T-cell (primary cell): ENCODE data around the gene MATN1. TPM values are rescaled to one million over a fixed set of nuclear protein-coding genes. Genes with fewer than 3 reads are reported as not detected.

Experiments
- ATAC-seq, 4 experiments: fragments of 200-7000 bp in 3 of 4; fragments of 150-1000 bp in 1 of 4; cut with Tn5 transposase; replicated peaks in 1 of 4; 1 replicate in 3 of 4; 2 replicates in 1 of 4; pipeline ENCODE4 v1.10.0; 2021; ENCODE audit warnings: moderate library complexity in 3 of 4, mild to moderate bottlenecking in 2 of 4, moderate number of reproducible peaks in 1 of 4
- CTCF ChIA-PET, 2 donors: fragments of 300-600 bp; sonication (Branson Sonifier 250); formaldehyde crosslinking; loops; one replicate each; lab custom pipeline; 2022; ENCODE audit warnings: antibody characterized with exemption in 2 of 2; lab: Charles Lee
- POLR2A ChIA-PET, 2 donors: fragments of 300-600 bp; sonication (Branson Sonifier 250); formaldehyde crosslinking; loops; one replicate each; lab custom pipeline; 2022; ENCODE audit warnings: antibody characterized with exemption in 2 of 2; lab: Charles Lee
- DNase-seq, 35 experiments: peaks; one replicate each; pipeline versions ENCODE4 v3.0.0 to v3.0.0-alpha.2; 2013 to 2023
- H3K27ac ChIP-seq: one replicate; pipeline ENCODE4 v1.5.1; 2013; ENCODE audit warnings: low read length
- H3K27me3 ChIP-seq, 2 experiments: replicated peaks in 1 of 2; 1 replicate in 1 of 2; 2 replicates in 1 of 2; pipeline versions ENCODE4 v1.6.1 to v1.7.0; 2013; ENCODE audit warnings: low read length in 1 of 2, mixed read lengths in 1 of 2; ENCODE audit not compliant: control insufficient read depth in 2 of 2, insufficient read depth in 2 of 2; ENCODE audit errors: extremely low read depth in 1 of 2
- H3K36me3 ChIP-seq, 2 donors: 1 replicate in 1 of 2; 2 replicates in 1 of 2; pipeline versions ENCODE4 v1.6.1 to v1.7.0; 2013; ENCODE audit warnings: low read length in 1 of 2; ENCODE audit not compliant: control insufficient read depth in 2 of 2, insufficient read depth in 1 of 2; ENCODE audit errors: extremely low read depth in 1 of 2
- H3K4me1 ChIP-seq, 2 experiments: 1 replicate in 1 of 2; 2 replicates in 1 of 2; pipeline versions ENCODE4 v1.6.1 to v1.7.0; 2013; ENCODE audit warnings: low read length in 2 of 2, mixed read lengths in 1 of 2; ENCODE audit not compliant: insufficient read depth in 2 of 2, control insufficient read depth in 1 of 2; ENCODE audit errors: extremely low read depth in 1 of 2
- H3K4me3 ChIP-seq, 2 donors: 1 replicate in 1 of 2; 2 replicates in 1 of 2; pipeline versions ENCODE4 v1.5.1 to v1.7.0; 2013; ENCODE audit warnings: mild to moderate bottlenecking in 2 of 2, low read length in 1 of 2, moderate library complexity in 1 of 2; ENCODE audit not compliant: control insufficient read depth in 1 of 2; ENCODE audit errors: extremely low read depth in 1 of 2
- H3K9me3 ChIP-seq: 2 replicates; pipeline ENCODE4 v1.7.0; 2013
- H3K27ac Mint-ChIP-seq, 2 donors: one replicate each; pipeline ENCODE4 v1.8.0; 2020 to 2021; ENCODE audit warnings: mild to moderate bottlenecking in 2 of 2, mixed read lengths in 2 of 2
- H3K27me3 Mint-ChIP-seq, 2 donors: one replicate each; pipeline ENCODE4 v1.8.0; 2021 to 2022; ENCODE audit warnings: mixed read lengths in 2 of 2
- H3K36me3 Mint-ChIP-seq: one replicate; pipeline ENCODE4 v1.8.0; 2021; ENCODE audit warnings: mixed read lengths
- H3K4me1 Mint-ChIP-seq, 3 donors: one replicate each; pipeline ENCODE4 v1.8.0; 2020 to 2022; ENCODE audit warnings: mixed read lengths in 3 of 3, mild to moderate bottlenecking in 1 of 3
- H3K4me3 Mint-ChIP-seq, 3 donors: one replicate each; pipeline ENCODE4 v1.8.0; 2020 to 2022; ENCODE audit warnings: mild to moderate bottlenecking in 3 of 3, mixed read lengths in 3 of 3, moderate library complexity in 3 of 3
- H3K9me3 Mint-ChIP-seq, 3 donors: one replicate each; pipeline ENCODE4 v1.8.0; 2020 to 2022; ENCODE audit warnings: mixed read lengths in 3 of 3
- WGBS: methylation state at CpG from one replicate; pipeline ENCODE4 v1.1.5; 2013; ENCODE audit warnings: missing lambda C conversion rate; ENCODE audit not compliant: insufficient coverage; 5-methylcytosine and 5-hydroxymethylcytosine counted together
- total RNA-seq, 35 experiments: library from RNA in 6 of 35; stranded (reverse) in 6 of 35; fragments of 120-200 nt in 1 of 35; gene quantifications; one replicate each; pipeline versions ENCODE4 v1.2.1 to v1.2.4 and lab custom pipeline; 2013 to 2026

MATN1 gene
- total RNA-seq, 5 donors from 2014 or later (not counting 1 experiment from before 2014, with no cell fraction given) = 0.20 to 5.5 (median 0.60) TPM

- H3K4me3 Mint-ChIP-seq = no peak overlapping the region
- ChIA-PET POLR2A (no interaction called here), CTCF (no interaction called here)
- H3K4me1 ChIP-seq = peaks cover 0 to 17% of the 10 kb centered on the region in 2 experiments
- H3K27ac ChIP-seq = no peak overlapping the region
- no peaks in the 10 kb centered on the region for H3K9me3 ChIP-seq
- 78% methylated on average over 6 of the region's 7 CpGs for WGBS
- H3K9me3 Mint-ChIP-seq = peaks cover 0 to under 1% (median 0%) of the 10 kb centered on the region in 3 donors
- H3K27me3 ChIP-seq = peaks cover 8 to 60% of the 10 kb centered on the region in 2 experiments
- H3K27me3 Mint-ChIP-seq = peaks cover 30 to 56% of the 10 kb centered on the region in 2 donors
- H3K4me1 Mint-ChIP-seq = peaks cover 9 to 15% (median 11%) of the 10 kb centered on the region in 3 donors
- no peak overlapping the region for H3K4me3 ChIP-seq
- DNase-seq (no peak), ATAC-seq (no peak)
- H3K36me3 Mint-ChIP-seq = no peaks in the 10 kb centered on the region
- no peaks in the 10 kb centered on the region for H3K36me3 ChIP-seq
- no peak overlapping the region for H3K27ac Mint-ChIP-seq
Observed at GRCh38 chr1:30680879-30681278, 42.5 kb downstream of the MATN1 start.

GRCh38 chr1:30680429-30680828 is 43.0 kb downstream of the MATN1 start:
- Histone ChIP-seq H3K4me1 (peaks cover 0 to 13% of the 10 kb centered on the region in 2 experiments), H3K36me3 (no peaks in the 10 kb centered on the region), H3K4me3 (no peak overlapping the region), H3K27ac (no peak overlapping the region), H3K27me3 (peaks cover 8 to 55% of the 10 kb centered on the region in 2 experiments), H3K9me3 (no peaks in the 10 kb centered on the region)
- ChIA-PET CTCF (no interaction called here), POLR2A (no interaction called here)
- no peak for DNase-seq
- H3K27me3 Mint-ChIP-seq = peaks cover 34 to 56% of the 10 kb centered on the region in 2 donors
- H3K36me3 Mint-ChIP-seq = no peaks in the 10 kb centered on the region
- peaks cover 9 to 15% (median 11%) of the 10 kb centered on the region in 3 donors for H3K4me1 Mint-ChIP-seq
- no peak overlapping the region for H3K27ac Mint-ChIP-seq
- 79% methylated on average over 7 of the region's 7 CpGs for WGBS
- no peak for ATAC-seq
- peaks cover 0 to 5% (median 0%) of the 10 kb centered on the region in 3 donors for H3K9me3 Mint-ChIP-seq
- no peak overlapping the region for H3K4me3 Mint-ChIP-seq

GRCh38 chr1:30679976-30680305 is 43.4 kb downstream of the MATN1 start:
- no peak overlapping the region for H3K27ac ChIP-seq
- peaks cover 8 to 51% of the 10 kb centered on the region in 2 experiments for H3K27me3 ChIP-seq
- 75% methylated on average over 1 of the region's 2 CpGs for WGBS
- no peak overlapping the region for H3K4me3 ChIP-seq
- ChIA-PET POLR2A (no interaction called here), CTCF (no interaction called here)
- H3K27me3 Mint-ChIP-seq = peaks cover 36 to 53% of the 10 kb centered on the region in 2 donors
- no peaks in the 10 kb centered on the region for H3K36me3 Mint-ChIP-seq
- no peaks in the 10 kb centered on the region for H3K9me3 ChIP-seq
- H3K27ac Mint-ChIP-seq = no peak overlapping the region
- H3K36me3 ChIP-seq = no peaks in the 10 kb centered on the region
- H3K4me3 Mint-ChIP-seq = no peak overlapping the region
- ATAC-seq = no peak
- H3K4me1 ChIP-seq = peaks cover 0 to 8% of the 10 kb centered on the region in 2 experiments
- H3K9me3 Mint-ChIP-seq = peaks cover 0 to 6% (median 0%) of the 10 kb centered on the region in 3 donors
- H3K4me1 Mint-ChIP-seq = peaks cover 8 to 10% (median 9%) of the 10 kb centered on the region in 3 donors
- no peak for DNase-seq

- Histone ChIP-seq H3K4me1 (peaks cover 0 to 3% of the 10 kb centered on the region in 2 experiments), H3K9me3 (no peaks in the 10 kb centered on the region), H3K4me3 (no peak overlapping the region), H3K27ac (no peak overlapping the region), H3K36me3 (no peaks in the 10 kb centered on the region), H3K27me3 (peaks cover 3 to 45% of the 10 kb centered on the region in 2 experiments)
- 73% methylated on average over 2 of the region's 2 CpGs for WGBS
- ATAC-seq (no peak), DNase-seq (no peak)
- H3K4me3 Mint-ChIP-seq = no peak overlapping the region
- peaks cover 4% of the 10 kb centered on the region in 3 donors for H3K4me1 Mint-ChIP-seq
- peaks cover 38 to 48% of the 10 kb centered on the region in 2 donors for H3K27me3 Mint-ChIP-seq
- ChIA-PET POLR2A (no interaction called here), CTCF (no interaction called here)
- no peaks in the 10 kb centered on the region for H3K36me3 Mint-ChIP-seq
- peaks cover 0 to 6% (median 0%) of the 10 kb centered on the region in 3 donors for H3K9me3 Mint-ChIP-seq
- H3K27ac Mint-ChIP-seq = no peak overlapping the region
Observed at GRCh38 chr1:30679201-30679975, 44.0 kb downstream of the MATN1 start.

- POLR2A ChIA-PET = interaction anchor here in 1 of 2 donors (0.7 kb wide), 1 partner anchor 545 kb away, joined by 3 read pairs; no protein-coding TSS in a partner anchor
Observed at GRCh38 chr1:30678209-30678608, 45.2 kb downstream of the MATN1 start.

GRCh38 chr1:30677471-30677870 is 45.9 kb downstream of the MATN1 start:
- H3K9me3 ChIP-seq = no peaks in the 10 kb centered on the region
- no peak for DNase-seq
- Mint-ChIP-seq H3K27me3 (peaks cover 33 to 40% of the 10 kb centered on the region in 2 donors), H3K4me1 (no peaks in the 10 kb centered on the region), H3K36me3 (peaks cover 4% of the 10 kb centered on the region), H3K4me3 (no peak overlapping the region), H3K27ac (no peak overlapping the region), H3K9me3 (peaks cover 7 to 23% (median 8%) of the 10 kb centered on the region in 3 donors)
- 70% methylated on average over 2 of the region's 2 CpGs for WGBS
- ATAC-seq = no peak
- no peak overlapping the region for H3K27ac ChIP-seq
- H3K36me3 ChIP-seq = no peaks in the 10 kb centered on the region
- no peak overlapping the region for H3K4me3 ChIP-seq
- ChIA-PET POLR2A (interaction anchor here in 1 of 2 donors (0.6 to 0.7 kb wide), 2 partner anchors 19 to 545 kb away, joined by 3 read pairs; no protein-coding TSS in a partner anchor), CTCF (no interaction called here)
- peaks cover 2 to 33% of the 10 kb centered on the region in 2 experiments for H3K27me3 ChIP-seq
- H3K4me1 ChIP-seq = no peaks in the 10 kb centered on the region

More at GRCh38 chr1:30678209-30678608, 45.2 kb downstream of the MATN1 start:
- no peaks in the 10 kb centered on the region for H3K9me3 ChIP-seq
- no peak overlapping the region for H3K27ac ChIP-seq
- Mint-ChIP-seq H3K4me3 (no peak overlapping the region), H3K4me1 (no peaks in the 10 kb centered on the region), H3K9me3 (peaks cover 7 to 16% (median 8%) of the 10 kb centered on the region in 3 donors), H3K27me3 (peaks cover 36 to 44% of the 10 kb centered on the region in 2 donors), H3K27ac (no peak overlapping the region), H3K36me3 (peaks cover 4% of the 10 kb centered on the region)
- WGBS = 100% methylated on average over 1 of the region's 3 CpGs
- peaks cover 0 to 36% of the 10 kb centered on the region in 2 experiments for H3K27me3 ChIP-seq
- H3K4me3 ChIP-seq = no peak overlapping the region
- ATAC-seq (no peak), DNase-seq (no peak)
- H3K36me3 ChIP-seq = no peaks in the 10 kb centered on the region
- CTCF ChIA-PET = no interaction called here
- H3K4me1 ChIP-seq = no peaks in the 10 kb centered on the region
